IPS-20b (cell line): Measurements from ENCODE around the gene MED13L.

ENCODE experiments used
- H3K27ac ChIP-seq: one replicate; pipeline ENCODE4 v1.5.1; 2013; ENCODE audit warnings: low read length
- H3K27me3 ChIP-seq: 2 replicates; pipeline ENCODE4 v1.6.1; 2013; ENCODE audit warnings: mild to moderate bottlenecking, low read length, inconsistent platforms; ENCODE audit not compliant: insufficient read depth
- H3K36me3 ChIP-seq: 2 replicates; pipeline ENCODE4 v1.6.1; 2013; ENCODE audit warnings: low read depth, mild to moderate bottlenecking, inconsistent platforms, low read length, moderate library complexity; ENCODE audit not compliant: insufficient read depth
- H3K4me1 ChIP-seq: 2 replicates; pipeline ENCODE4 v1.6.1; 2013; ENCODE audit warnings: mild to moderate bottlenecking, control low read depth, inconsistent platforms, low read length, moderate library complexity; ENCODE audit not compliant: insufficient read depth
- H3K4me3 ChIP-seq: 2 replicates; pipeline ENCODE4 v1.5.1; 2013; ENCODE audit warnings: mild to moderate bottlenecking, low read length, inconsistent platforms
- H3K9ac ChIP-seq: 2 replicates; pipeline ENCODE4 v1.6.1; 2013; ENCODE audit warnings: low read depth, mild to moderate bottlenecking, inconsistent platforms, low read length, moderate library complexity
- H3K9me3 ChIP-seq: 2 replicates; pipeline ENCODE4 v1.6.1; 2013; ENCODE audit warnings: mild to moderate bottlenecking, low read depth, low read length, inconsistent platforms; ENCODE audit not compliant: insufficient read depth

The MED13L gene

DNA sequence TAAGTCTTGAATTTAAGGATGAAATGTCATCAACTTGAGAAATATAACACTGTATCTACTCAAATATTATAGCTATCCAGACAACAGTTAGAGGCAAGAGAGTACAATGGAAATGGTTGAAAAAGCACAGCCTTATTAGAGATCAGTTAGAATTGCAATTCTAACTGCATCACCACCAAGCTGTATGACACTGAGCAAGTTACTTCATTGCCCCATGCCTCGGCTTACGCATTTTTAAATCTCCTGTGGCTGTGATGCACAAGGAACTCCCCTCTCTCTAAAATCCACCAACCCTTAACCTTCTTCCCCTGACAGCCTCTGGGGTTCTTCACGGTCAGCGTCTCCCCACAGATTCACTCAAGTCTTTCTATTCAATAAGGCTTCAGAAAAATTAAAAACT is 75.1 kb downstream of the MED13L start:
- no peak overlapping the region for H3K27ac ChIP-seq
- no peaks in the 10 kb centered on the region for H3K27me3 ChIP-seq
- H3K36me3 ChIP-seq, result no peaks in the 10 kb centered on the region
- no peak overlapping the region for H3K4me3 ChIP-seq
- H3K9me3 ChIP-seq, result no peaks in the 10 kb centered on the region
- peaks cover 17% of the 10 kb centered on the region for H3K4me1 ChIP-seq
- no peak overlapping the region for H3K9ac ChIP-seq

DNA sequence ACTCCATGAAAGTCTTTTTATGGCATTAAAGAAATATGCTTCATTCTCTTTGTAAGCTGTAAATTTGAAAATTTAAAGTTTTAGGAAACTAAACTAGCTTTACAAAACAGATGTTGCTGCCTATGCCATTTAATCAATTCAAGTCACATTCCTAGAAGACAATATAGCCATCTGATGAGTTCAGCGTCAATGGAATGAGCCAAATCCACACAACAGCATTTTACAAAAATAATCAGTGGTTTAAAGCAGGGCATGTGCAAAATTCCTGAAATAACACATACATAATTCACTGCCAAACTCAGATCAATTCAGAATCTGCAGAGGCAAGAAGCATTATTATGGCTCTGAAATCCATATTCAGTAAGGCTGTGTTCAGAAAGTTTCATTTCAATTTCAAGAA is 75.6 kb downstream of the MED13L start:
- no peak overlapping the region for H3K27ac ChIP-seq
- no peaks in the 10 kb centered on the region for H3K27me3 ChIP-seq
- H3K9me3 ChIP-seq, result no peaks in the 10 kb centered on the region
- no peak overlapping the region for H3K9ac ChIP-seq
- H3K4me1 ChIP-seq, result peaks cover 12% of the 10 kb centered on the region
- no peaks in the 10 kb centered on the region for H3K36me3 ChIP-seq
- no peak overlapping the region for H3K4me3 ChIP-seq

DNA sequence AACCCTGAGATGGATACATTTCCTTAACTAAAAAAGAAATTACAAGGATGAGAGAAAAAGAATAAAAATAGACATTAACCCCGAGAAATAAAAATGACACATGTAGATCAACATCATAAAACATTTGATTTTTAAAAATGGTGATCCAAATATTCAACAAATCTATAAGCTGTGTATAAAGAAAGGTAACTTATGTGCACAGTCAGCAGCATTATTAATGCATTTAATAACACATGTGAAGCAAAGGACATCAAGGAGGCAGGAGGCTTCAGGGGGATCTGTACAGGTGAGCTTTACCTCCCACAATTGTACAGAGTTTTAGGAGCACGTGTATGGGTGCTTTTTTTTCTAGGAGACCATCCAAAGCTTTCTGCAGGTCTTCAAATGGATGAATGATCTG is 76.1 kb downstream of the MED13L start:
- Histone ChIP-seq H3K27ac (no peak overlapping the region), H3K4me3 (no peak overlapping the region), H3K27me3 (no peaks in the 10 kb centered on the region), H3K36me3 (no peaks in the 10 kb centered on the region), H3K9ac (no peak overlapping the region), H3K4me1 (peaks cover 9% of the 10 kb centered on the region), H3K9me3 (no peaks in the 10 kb centered on the region)

DNA sequence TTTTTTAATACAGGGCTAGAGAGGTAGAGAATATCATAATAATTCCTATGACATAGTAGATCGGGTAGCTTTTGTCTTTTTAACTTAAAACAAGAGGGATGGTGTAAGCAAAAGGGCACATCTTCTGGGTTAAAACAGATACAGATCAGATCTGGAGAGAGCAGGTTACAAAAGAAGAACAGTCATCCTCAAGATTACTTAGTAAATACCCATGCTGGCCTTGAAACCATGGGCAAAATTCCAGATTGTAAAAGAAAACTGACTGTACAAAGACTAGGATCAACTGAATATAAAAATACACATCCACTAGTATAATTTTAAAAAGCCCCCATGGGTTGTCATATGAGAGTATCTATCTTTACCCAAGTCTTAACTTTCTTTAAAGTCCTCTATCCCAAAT is 76.7 kb downstream of the MED13L start:
- no peaks in the 10 kb centered on the region for H3K9me3 ChIP-seq
- H3K9ac ChIP-seq, result no peak overlapping the region
- no peaks in the 10 kb centered on the region for H3K36me3 ChIP-seq
- H3K27me3 ChIP-seq, result no peaks in the 10 kb centered on the region
- peaks cover 9% of the 10 kb centered on the region for H3K4me1 ChIP-seq
- no peak overlapping the region for H3K27ac ChIP-seq
- H3K4me3 ChIP-seq, result no peak overlapping the region

DNA sequence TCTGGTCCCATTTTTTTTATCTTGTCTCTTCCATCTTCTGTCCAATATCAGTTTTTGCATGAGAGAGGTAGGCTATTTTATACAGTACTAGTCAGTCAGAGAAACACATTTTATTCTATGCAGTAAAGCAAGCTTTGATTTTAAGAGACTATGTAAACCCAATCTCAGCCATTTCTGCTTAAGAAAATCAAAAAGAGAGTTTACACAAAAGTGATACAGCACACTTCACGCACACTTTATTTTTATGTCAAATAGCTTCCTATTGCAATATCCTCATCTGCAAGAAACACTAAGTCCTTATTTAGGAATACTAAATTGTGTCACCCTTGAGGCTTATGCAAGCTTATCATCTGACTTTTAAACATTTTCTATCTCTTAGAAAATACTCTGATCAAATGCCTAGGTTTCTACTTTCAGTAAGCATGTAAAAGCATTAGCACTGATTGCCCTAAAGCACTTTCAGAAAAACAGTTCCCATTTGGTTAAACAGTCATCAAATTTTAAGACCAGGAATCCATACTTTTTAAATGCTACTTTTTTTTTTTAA is 78.3 kb downstream of the MED13L start:
- Histone ChIP-seq H3K4me3 (no peak overlapping the region), H3K27ac (no peak overlapping the region), H3K9me3 (no peaks in the 10 kb centered on the region), H3K36me3 (no peaks in the 10 kb centered on the region), H3K4me1 (peaks cover 12% of the 10 kb centered on the region), H3K27me3 (no peaks in the 10 kb centered on the region), H3K9ac (no peak overlapping the region)

DNA sequence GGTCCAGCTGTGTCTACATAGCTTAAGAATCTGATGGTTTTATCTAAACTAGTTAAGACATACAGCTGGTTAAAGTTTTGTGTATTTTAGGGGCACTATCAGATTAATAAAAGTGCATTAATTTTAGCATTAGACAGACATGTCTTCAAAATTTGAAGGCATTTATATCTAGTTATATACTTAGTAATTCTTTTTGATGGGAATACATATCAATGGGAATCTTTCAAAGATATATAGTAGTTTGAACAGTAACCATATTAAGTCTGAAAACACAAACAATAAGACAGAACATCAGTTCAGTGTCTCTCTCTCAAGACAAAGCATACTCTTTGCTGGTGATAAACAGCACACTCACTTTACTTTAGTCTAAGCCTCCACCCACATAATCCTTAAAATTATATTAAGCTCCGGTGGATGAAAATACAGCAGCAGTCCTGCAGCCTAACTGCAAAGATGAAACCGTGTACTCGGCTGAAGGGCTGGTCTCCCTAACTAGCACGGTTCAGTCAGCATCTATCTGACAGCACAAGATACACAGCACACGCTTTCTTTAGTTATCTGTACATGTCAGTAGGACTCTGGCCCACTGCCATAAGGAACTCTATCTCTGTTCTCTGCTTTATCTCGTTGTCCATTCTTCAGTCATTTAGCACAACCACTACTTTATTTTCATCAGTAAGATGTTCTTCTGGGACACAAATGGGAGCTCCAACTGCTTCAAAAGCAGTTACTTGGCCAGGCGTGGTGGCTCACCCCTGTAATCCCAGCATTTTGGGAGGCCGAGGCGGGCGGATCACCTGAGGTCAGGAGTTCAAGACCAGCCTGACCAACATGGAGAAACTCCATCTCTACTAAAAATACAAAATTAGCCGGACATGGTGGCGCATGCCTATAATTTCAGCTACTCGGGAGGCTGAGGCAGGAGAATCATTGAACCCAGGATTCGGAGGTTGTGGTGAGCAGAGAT is 80.5 kb downstream of the MED13L start:
- no peaks in the 10 kb centered on the region for H3K36me3 ChIP-seq
- H3K27me3 ChIP-seq, result no peaks in the 10 kb centered on the region
- H3K9me3 ChIP-seq, result no peaks in the 10 kb centered on the region
- H3K27ac ChIP-seq, result no peak overlapping the region
- H3K9ac ChIP-seq, result no peak overlapping the region
- H3K4me1 ChIP-seq, result peaks cover 3% of the 10 kb centered on the region; the same call in 1 of the 2 replicates
- no peak overlapping the region for H3K4me3 ChIP-seq

DNA sequence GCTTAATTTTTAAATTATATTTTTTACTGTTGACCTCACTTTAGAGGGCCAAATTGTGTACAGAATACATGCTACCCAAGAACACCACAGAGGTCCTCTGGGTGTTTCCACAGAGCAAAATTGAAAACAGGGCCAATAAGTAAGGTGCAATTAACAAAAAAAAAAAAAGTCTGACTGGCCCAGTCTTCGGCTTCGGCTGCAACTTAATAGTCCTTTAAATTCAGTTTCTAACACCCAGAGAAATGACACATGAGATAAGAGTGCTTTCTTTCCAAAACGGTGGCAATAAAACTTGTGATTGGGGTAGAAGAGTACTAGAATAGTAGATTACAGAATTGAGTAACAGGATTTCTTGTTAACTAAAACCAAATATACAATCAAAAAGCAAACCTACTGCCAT is 81.3 kb downstream of the MED13L start:
- Histone ChIP-seq H3K27ac (no peak overlapping the region), H3K27me3 (no peaks in the 10 kb centered on the region), H3K4me1 (0 out of 2 replicates have a peak, but pooled peaks cover 3% of the 10 kb centered on the region), H3K9ac (no peak overlapping the region), H3K9me3 (no peaks in the 10 kb centered on the region), H3K36me3 (no peaks in the 10 kb centered on the region), H3K4me3 (no peak overlapping the region)

DNA sequence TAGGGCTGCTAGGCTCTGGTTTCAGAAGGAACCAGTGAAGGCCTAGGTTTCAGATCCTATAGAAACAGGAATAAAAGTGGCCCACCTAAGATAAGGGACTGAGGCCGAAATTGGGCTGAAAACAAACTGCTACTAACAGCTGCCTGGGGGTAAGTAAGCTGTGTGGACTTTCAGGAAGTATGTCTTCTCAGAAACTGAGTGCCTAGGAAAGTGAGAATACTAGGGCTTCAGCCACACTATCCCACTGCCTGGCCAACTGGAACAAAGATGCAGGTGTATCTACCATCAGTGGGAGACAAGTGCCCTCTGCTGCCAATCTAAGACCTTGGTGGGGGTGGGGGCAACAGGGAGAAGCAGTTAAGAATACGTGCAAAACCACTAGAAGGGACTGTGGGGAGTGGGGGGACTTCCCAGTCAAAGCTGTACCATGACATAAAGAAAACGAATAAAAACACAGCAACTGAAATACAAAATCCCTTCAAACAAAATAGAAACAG is 82.5 kb downstream of the MED13L start:
- Histone ChIP-seq H3K4me1 (0 out of 2 replicates have a peak, but pooled peaks cover 3% of the 10 kb centered on the region), H3K9me3 (no peaks in the 10 kb centered on the region), H3K36me3 (no peaks in the 10 kb centered on the region), H3K27me3 (no peaks in the 10 kb centered on the region), H3K27ac (no peak overlapping the region), H3K9ac (no peak overlapping the region), H3K4me3 (no peak overlapping the region)

DNA sequence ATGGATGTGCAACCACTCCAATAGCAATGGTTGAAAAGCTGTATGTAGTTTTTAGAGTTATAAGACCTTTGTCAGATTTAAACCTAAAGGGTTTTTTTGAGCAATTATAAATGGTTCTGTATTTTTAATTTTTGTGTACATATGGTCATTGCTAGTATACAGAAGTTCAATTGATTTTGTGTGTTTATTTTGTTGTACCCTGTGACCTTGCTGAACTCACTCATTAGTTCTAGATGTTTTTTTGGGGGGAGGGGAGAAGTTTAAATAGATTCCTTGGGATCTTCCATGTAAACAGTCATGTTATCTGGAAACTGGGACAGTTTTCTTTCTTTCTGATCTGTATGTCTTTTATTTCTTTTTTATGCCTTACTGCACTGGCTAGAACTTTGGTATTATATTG is 87.8 kb downstream of the MED13L start:
- Histone ChIP-seq H3K27me3 (no peaks in the 10 kb centered on the region), H3K4me1 (0 out of 2 replicates have a peak, but pooled peaks cover 3% of the 10 kb centered on the region), H3K9me3 (no peaks in the 10 kb centered on the region), H3K4me3 (no peak overlapping the region), H3K9ac (no peak overlapping the region), H3K27ac (no peak overlapping the region), H3K36me3 (no peaks in the 10 kb centered on the region)

DNA sequence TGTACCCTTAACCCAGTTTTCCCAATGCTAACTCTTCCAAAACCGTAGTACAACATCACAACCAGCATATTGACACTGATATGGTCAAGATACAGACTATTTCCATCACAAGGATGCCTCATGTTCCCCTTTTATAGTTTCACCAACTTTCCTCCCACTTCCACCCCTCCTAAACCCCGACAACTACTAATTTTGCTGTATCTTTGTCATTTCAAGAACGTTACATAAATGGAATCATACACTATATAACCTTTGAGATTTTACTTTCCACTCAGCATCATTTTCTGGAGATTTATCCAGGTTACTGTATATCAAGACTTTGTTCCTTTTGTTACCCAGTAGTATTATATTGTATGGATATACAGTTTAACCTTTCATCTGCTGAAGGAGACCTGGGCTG is 88.9 kb downstream of the MED13L start:
- Histone ChIP-seq H3K27ac (no peak overlapping the region), H3K4me1 (0 out of 2 replicates have a peak, but pooled peaks cover 2% of the 10 kb centered on the region), H3K36me3 (no peaks in the 10 kb centered on the region), H3K9me3 (no peaks in the 10 kb centered on the region), H3K27me3 (no peaks in the 10 kb centered on the region), H3K4me3 (no peak overlapping the region), H3K9ac (no peak overlapping the region)

DNA sequence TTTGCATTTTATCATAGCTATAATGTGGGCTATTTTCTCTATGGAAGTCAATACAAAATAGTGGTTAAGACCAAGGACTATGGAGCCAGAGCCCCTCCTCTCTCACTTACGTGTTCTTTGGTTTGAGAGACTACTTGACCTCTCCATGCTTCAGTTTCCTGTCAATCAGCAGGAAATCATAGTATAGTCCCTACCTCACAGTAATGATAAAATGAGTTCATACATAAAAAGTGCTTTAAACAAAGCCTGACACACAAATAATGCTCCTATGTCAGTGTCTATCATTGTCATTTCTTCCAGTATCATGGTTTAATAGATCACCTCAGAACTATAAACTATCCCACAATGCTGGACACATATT is 90.4 kb downstream of the MED13L start:
- Histone ChIP-seq H3K4me3 (no peak overlapping the region), H3K36me3 (no peaks in the 10 kb centered on the region), H3K9me3 (no peaks in the 10 kb centered on the region), H3K9ac (no peak overlapping the region), H3K4me1 (peaks cover 12% of the 10 kb centered on the region; the same call in 1 of the 2 replicates), H3K27me3 (no peaks in the 10 kb centered on the region), H3K27ac (no peak overlapping the region)
